Astrocyte of the cerebellum (primary cell): ENCODE results near the gene HUS1.

Source experiments
- DNase-seq: peaks from one replicate; pipeline ENCODE4 v3.0.0-alpha.2; 2011; ENCODE audit warnings: low read depth
- H3K4me3 ChIP-seq: 2 replicates; pipeline ENCODE4 v1.5.1; 2011; ENCODE audit warnings: mild to moderate bottlenecking, low read depth, low read length, moderate library complexity
- in situ Hi-C: cut with HindIII; loops from 2 replicates; pipeline ENCODE4 v1.10.0; 2017; ENCODE audit warnings: low sequenced_read_pairs
- TF ChIP-seq, protein P1 (sequence below): IDR thresholded peaks from 2 replicates; pipeline ENCODE4 v1.5.1; 2012; ENCODE audit warnings: low read length, low read depth, moderate library complexity, mild to moderate bottlenecking; ENCODE audit errors: missing control alignments

HUS1 gene

GRCh38 chr7:47915616-47915976, 63.8 kb downstream of the HUS1 start:
- H3K4me3 ChIP-seq: no peak overlapping the region
- TF ChIP-seq, protein P1, sequence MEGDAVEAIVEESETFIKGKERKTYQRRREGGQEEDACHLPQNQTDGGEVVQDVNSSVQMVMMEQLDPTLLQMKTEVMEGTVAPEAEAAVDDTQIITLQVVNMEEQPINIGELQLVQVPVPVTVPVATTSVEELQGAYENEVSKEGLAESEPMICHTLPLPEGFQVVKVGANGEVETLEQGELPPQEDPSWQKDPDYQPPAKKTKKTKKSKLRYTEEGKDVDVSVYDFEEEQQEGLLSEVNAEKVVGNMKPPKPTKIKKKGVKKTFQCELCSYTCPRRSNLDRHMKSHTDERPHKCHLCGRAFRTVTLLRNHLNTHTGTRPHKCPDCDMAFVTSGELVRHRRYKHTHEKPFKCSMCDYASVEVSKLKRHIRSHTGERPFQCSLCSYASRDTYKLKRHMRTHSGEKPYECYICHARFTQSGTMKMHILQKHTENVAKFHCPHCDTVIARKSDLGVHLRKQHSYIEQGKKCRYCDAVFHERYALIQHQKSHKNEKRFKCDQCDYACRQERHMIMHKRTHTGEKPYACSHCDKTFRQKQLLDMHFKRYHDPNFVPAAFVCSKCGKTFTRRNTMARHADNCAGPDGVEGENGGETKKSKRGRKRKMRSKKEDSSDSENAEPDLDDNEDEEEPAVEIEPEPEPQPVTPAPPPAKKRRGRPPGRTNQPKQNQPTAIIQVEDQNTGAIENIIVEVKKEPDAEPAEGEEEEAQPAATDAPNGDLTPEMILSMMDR: no peak
- DNase-seq: no peak
- in situ Hi-C loops: no loop called here

- H3K4me3 ChIP-seq: no peak overlapping the region
- TF ChIP-seq, protein P1: no peak
- in situ Hi-C loops: no loop called here
- DNase-seq: no peak
Measured at GRCh38 chr7:47914717-47915615, 64.4 kb downstream of the HUS1 start.
